ENCODE results near the gene IL2RA.

GRCh38 chr10:6046773-6047611 lies 15.2 kb downstream of the IL2RA start:
- no peak for TF ChIP-seq CTCF (IDR thresholded peaks at IDR 0.05; ENCODE audit: insufficient read depth, low read length, poor library complexity, severe bottlenecking)
- no peak for TF ChIP-seq EZH2phosphoT487 (conservative IDR thresholded peaks at IDR 0.05; ENCODE audit: low read length)
